Left cardiac atrium (tissue), 4 donors: ENCODE data around the gene PRRT2. TPM values are rescaled to one million over a fixed set of nuclear protein-coding genes. Genes with fewer than 3 reads are reported as not detected.

Source experiments
- ATAC-seq, 2 donors: fragments of 200-7000 bp; cut with Tn5 transposase; one replicate each; pipeline ENCODE4 v1.9.1; 2020; ENCODE audit warnings: mild to moderate bottlenecking in 2 of 2, moderate library complexity in 2 of 2
- DNase-seq: peaks from one replicate; pipeline ENCODE4 v3.0.0-alpha.2; 2020
- intact Hi-C, 2 donors: fragments of 100-400 bp; cut with DNase I; formaldehyde crosslinking; loops; one replicate each; pipeline versions ENCODE4 v1.14.1 to v1.15.1; 2022 to 2023
- total RNA-seq, 2 donors: library from RNA; stranded (reverse); fragmentation: NEBNext Ultra II Directional; extraction: Animal tissue kit (Norgen Biotek cat#: 25700); gene quantifications; one replicate each; pipeline ENCODE4 v1.2.1, GENCODE V29; 2021
- donor health status: DM: no; HTN: yes; CAD: no.
- donor health status: DM: no; HTN: yes; CAD: no; lungs with severe emphysema.
- donor health status: DM: yes; HTN: yes; CAD: no.
- donor health status: Dilated cardiomyopathy.

PRRT2 gene
- total RNA-seq, 2 donors from 2014 or later = 2.2 to 3.0 TPM

- intact Hi-C loops = loop anchor here in 1 of 2 donors (10.0 kb wide), 1 partner anchor 144 kb away; no protein-coding TSS in a partner anchor
- ATAC-seq (peak; percentile 72 to 80), DNase-seq (peak; percentile 81)
Observed at GRCh38 chr16:29848420-29849297, 36.7 kb downstream of the PRRT2 start.

- DNase-seq = no peak
- intact Hi-C loops = loop anchor here in 1 of 2 donors (10.0 kb wide), 1 partner anchor 145 kb away; no protein-coding TSS in a partner anchor
- ATAC-seq = peak in 1 of 2 donors; percentile 18
Observed at GRCh38 chr16:29849505-29849904, 37.5 kb downstream of the PRRT2 start.

- intact Hi-C loops = no loop called here
Observed at GRCh38 chr16:29850998-29851397, 39.0 kb downstream of the PRRT2 start.

GRCh38 chr16:29852654-29853053 is 40.7 kb downstream of the PRRT2 start:
- peak; percentile 52 to 70 for ATAC-seq
- intact Hi-C loops = no loop called here
- no peak for DNase-seq

More at GRCh38 chr16:29850998-29851397, 39.0 kb downstream of the PRRT2 start:
- ATAC-seq (no peak), DNase-seq (no peak)

GRCh38 chr16:29854520-29855100 is 42.6 kb downstream of the PRRT2 start:
- DNase-seq (no peak), ATAC-seq (no peak)
- intact Hi-C loops = no loop called here

GRCh38 chr16:29857133-29857760 is 45.3 kb downstream of the PRRT2 start:
- intact Hi-C loops = no loop called here
- no peak for DNase-seq
- no peak for ATAC-seq

GRCh38 chr16:29858149-29858849 is 46.3 kb downstream of the PRRT2 start:
- ATAC-seq (no peak), DNase-seq (no peak)
- intact Hi-C loops = no loop called here

- intact Hi-C loops = no loop called here
- ATAC-seq (no peak), DNase-seq (no peak)
Observed at GRCh38 chr16:29858974-29859373, 47.0 kb downstream of the PRRT2 start.

- peak in 1 of 2 donors; percentile 21 for ATAC-seq
- intact Hi-C loops = loop anchor here (10.0 kb wide), 2 partner anchors 145 to 155 kb away; partner anchors contain the start of gene DOC2A (in 1 of the 2)
- no peak for DNase-seq
Observed at GRCh38 chr16:29860218-29860617, 48.2 kb downstream of the PRRT2 start.

GRCh38 chr16:29862383-29862883 is 50.4 kb downstream of the PRRT2 start:
- intact Hi-C loops = loop anchor here (10.0 kb wide), 2 partner anchors 142 to 152 kb away; partner anchors contain the start of gene DOC2A (in 1 of the 2)
- ATAC-seq (peak; percentile 2 to 9), DNase-seq (peak; percentile 45)

- intact Hi-C loops = loop anchor here (10.0 kb wide), 2 partner anchors 142 to 152 kb away; partner anchors contain the start of gene DOC2A (in 1 of the 2)
- ATAC-seq (peak; percentile 97), DNase-seq (peak; percentile 96)
Observed at GRCh38 chr16:29862884-29863668, 51.1 kb downstream of the PRRT2 start, which contains the start of gene CDIPT. Gene CDIPT (minus strand): TSS chr16:29863226. CDS start chr16:29862857, 369 bp downstream.

- DNase-seq = no peak
- intact Hi-C loops = loop anchor here (10.0 kb wide), 2 partner anchors 141 to 151 kb away; partner anchors contain the start of gene DOC2A (in 1 of the 2)
- no peak for ATAC-seq
Observed at GRCh38 chr16:29863669-29863984, 51.6 kb downstream of the PRRT2 start.

GRCh38 chr16:29864205-29864604 is 52.2 kb downstream of the PRRT2 start:
- DNase-seq (no peak), ATAC-seq (no peak)
- intact Hi-C loops = loop anchor here (10.0 kb wide), 2 partner anchors 141 to 151 kb away; partner anchors contain the start of gene DOC2A (in 1 of the 2)

Other genes starting within 250 kb of the PRRT2 start
- gene SPN, start 148.9 kb upstream of the PRRT2 start, total RNA-seq = 1 to 10 TPM; 1.4 to 3.7 TPM
- gene QPRT, start 133.0 kb upstream of the PRRT2 start, total RNA-seq = 10 to 100 TPM; 20.4 to 22.0 TPM
- 1 to 10 TPM; 1.3 to 1.7 TPM for gene C16orf54, start 66.2 kb upstream of the PRRT2 start, total RNA-seq
- gene ZG16, start 33.9 kb upstream of the PRRT2 start, total RNA-seq = not detected
- gene KIF22, start 21.4 kb upstream of the PRRT2 start, total RNA-seq = 10 to 100 TPM; 22.1 to 30.1 TPM
- gene MAZ, start 5.7 kb upstream of the PRRT2 start, total RNA-seq = 10 to 100 TPM; 84.8 to 96.7 TPM
- 10 to 100 TPM; 15.1 to 16.6 TPM for gene PAGR1, start 4.0 kb downstream of the PRRT2 start, total RNA-seq
- gene MVP, start 8.3 kb downstream of the PRRT2 start, total RNA-seq = 10 to 100 TPM; 72.7 to 82.4 TPM
- 10 to 100 TPM; 88.8 to 90.8 TPM for gene CDIPT, start 51.0 kb downstream of the PRRT2 start, total RNA-seq
- gene SEZ6L2, start 87.4 kb downstream of the PRRT2 start, total RNA-seq = 1 to 10 TPM in 1 of 2 donors, under 1 TPM in 1; 0.82 to 1.8 TPM
- gene ASPHD1, start 88.3 kb downstream of the PRRT2 start, total RNA-seq = 1 to 10 TPM in 1 of 2 donors, under 1 TPM in 1; 0.59 to 1.0 TPM
- gene KCTD13, start 114.0 kb downstream of the PRRT2 start, total RNA-seq = 10 to 100 TPM in 1 of 2 donors, 1 to 10 TPM in 1; 7.6 to 10.1 TPM
- gene TMEM219, start 149.9 kb downstream of the PRRT2 start, total RNA-seq = 10 to 100 TPM; 73.8 to 78.8 TPM
- 10 to 100 TPM; 33.6 to 45.8 TPM for gene TAOK2, start 161.7 kb downstream of the PRRT2 start, total RNA-seq
- gene HIRIP3, start 183.4 kb downstream of the PRRT2 start, total RNA-seq = 10 to 100 TPM; 13.0 to 18.4 TPM
- gene INO80E, start 184.0 kb downstream of the PRRT2 start, total RNA-seq = 10 to 100 TPM; 33.6 to 35.9 TPM
- gene DOC2A, start 198.8 kb downstream of the PRRT2 start, total RNA-seq = under 1 TPM; 0.63 to 0.77 TPM
- not detected for gene C16orf92, start 211.0 kb downstream of the PRRT2 start, total RNA-seq
- not detected for gene TLCD3B, start 219.1 kb downstream of the PRRT2 start, total RNA-seq